Caco-2 (cell line): ENCODE results near the gene B3GNT9. TPM values are rescaled to one million over a fixed set of nuclear protein-coding genes. Genes with fewer than 3 reads are reported as not detected.
A peak's percentile ranks its signal among the peaks of the same experiment; 100 is the strongest.

Source experiments
- BruUV-seq: library from RNA; stranded (reverse); fragments of 400-500 nt; replicated peaks from 2 replicates; lab custom pipeline; 2021; lab: Mats Ljungman, UMichigan
- CTCF ChIA-PET: fragments of 300-600 bp; sonication (Branson Sonifier 250); formaldehyde crosslinking; loops from one replicate; lab custom pipeline; 2022; ENCODE audit warnings: antibody characterized with exemption; lab: Charles Lee
- POLR2A ChIA-PET: fragments of 300-600 bp; sonication (Branson Sonifier 250); formaldehyde crosslinking; loops from one replicate; lab custom pipeline; 2022; ENCODE audit warnings: antibody characterized with exemption; lab: Charles Lee
- DNase-seq, 2 experiments: peaks; one replicate each; pipeline versions ENCODE4 v3.0.0 to v3.0.0-alpha.2; 2020 to 2022
- H3K27me3 ChIP-seq: replicated peaks from 2 replicates; pipeline ENCODE4 v1.6.0; 2011; ENCODE audit warnings: low read length; ENCODE audit not compliant: control insufficient read depth, insufficient read depth
- H3K36me3 ChIP-seq: 2 replicates; pipeline ENCODE4 v1.5.1; 2011; ENCODE audit warnings: low read length; ENCODE audit not compliant: control insufficient read depth, insufficient read depth
- H3K4me1 ChIP-seq: fragments of 250-450 bp; sonication (Bioruptor Pico); 2 replicates; pipeline ENCODE4 v1.5.1; 2020; ENCODE audit warnings: mild to moderate bottlenecking
- H3K4me3 ChIP-seq: 2 replicates; pipeline ENCODE4 v1.5.1; 2011; ENCODE audit warnings: low read depth, mild to moderate bottlenecking, control low read depth, low read length
- H3K9me3 ChIP-seq: fragments of 250-450 bp; sonication (Bioruptor Pico); 2 replicates; pipeline ENCODE4 v1.5.1; 2020; ENCODE audit warnings: mild to moderate bottlenecking, moderate library complexity
- H3K27ac Mint-ChIP-seq: one replicate; pipeline ENCODE4 v1.8.0; 2022; ENCODE audit warnings: mixed read lengths; ENCODE audit not compliant: unreplicated experiment
- H3K27me3 Mint-ChIP-seq: one replicate; pipeline ENCODE4 v1.8.0; 2022; ENCODE audit warnings: mixed read lengths; ENCODE audit not compliant: insufficient read depth, unreplicated experiment
- H3K36me3 Mint-ChIP-seq: one replicate; pipeline ENCODE4 v1.8.0; 2022; ENCODE audit warnings: mild to moderate bottlenecking, mixed read lengths; ENCODE audit not compliant: insufficient read depth, unreplicated experiment
- H3K4me1 Mint-ChIP-seq: one replicate; pipeline ENCODE4 v1.8.0; 2022; ENCODE audit warnings: low read depth, mixed read lengths; ENCODE audit not compliant: unreplicated experiment
- H3K4me3 Mint-ChIP-seq: one replicate; pipeline ENCODE4 v1.8.0; 2022; ENCODE audit warnings: mild to moderate bottlenecking, moderate library complexity, mixed read lengths; ENCODE audit not compliant: unreplicated experiment
- H3K9me3 Mint-ChIP-seq: one replicate; pipeline ENCODE4 v1.8.0; 2022; ENCODE audit warnings: mixed read lengths; ENCODE audit not compliant: unreplicated experiment
- intact Hi-C: fragments of 100-400 bp; cut with micrococcal nuclease; formaldehyde crosslinking; loops from one replicate; pipeline ENCODE4 v1.10.0; 2022; ENCODE audit not compliant: unreplicated experiment
- total RNA-seq: library from RNA; stranded (reverse); gene quantifications from 2 replicates; pipeline ENCODE4 v1.2.3, GENCODE V29; 2022
- TF ChIP-seq, protein P1 (sequence below), 2 experiments: fragments of 200-600 bp in 1 of 2; IDR thresholded peaks; 1 replicate in 1 of 2; 2 replicates in 1 of 2; pipeline versions ENCODE4 v1.5.1 to v1.8.0; 2011 to 2022; ENCODE audit warnings: antibody characterized with exemption in 1 of 2, control low read depth in 1 of 2, inconsistent platforms in 1 of 2, low read depth in 1 of 2, low read length in 1 of 2, mild to moderate bottlenecking in 1 of 2, moderate library complexity in 1 of 2; ENCODE audit not compliant: insufficient read depth in 1 of 2, severe bottlenecking in 1 of 2, unreplicated experiment in 1 of 2

The B3GNT9 gene
- total RNA-seq, 1 experiment from 2014 or later, result 11.6 TPM

DNA sequence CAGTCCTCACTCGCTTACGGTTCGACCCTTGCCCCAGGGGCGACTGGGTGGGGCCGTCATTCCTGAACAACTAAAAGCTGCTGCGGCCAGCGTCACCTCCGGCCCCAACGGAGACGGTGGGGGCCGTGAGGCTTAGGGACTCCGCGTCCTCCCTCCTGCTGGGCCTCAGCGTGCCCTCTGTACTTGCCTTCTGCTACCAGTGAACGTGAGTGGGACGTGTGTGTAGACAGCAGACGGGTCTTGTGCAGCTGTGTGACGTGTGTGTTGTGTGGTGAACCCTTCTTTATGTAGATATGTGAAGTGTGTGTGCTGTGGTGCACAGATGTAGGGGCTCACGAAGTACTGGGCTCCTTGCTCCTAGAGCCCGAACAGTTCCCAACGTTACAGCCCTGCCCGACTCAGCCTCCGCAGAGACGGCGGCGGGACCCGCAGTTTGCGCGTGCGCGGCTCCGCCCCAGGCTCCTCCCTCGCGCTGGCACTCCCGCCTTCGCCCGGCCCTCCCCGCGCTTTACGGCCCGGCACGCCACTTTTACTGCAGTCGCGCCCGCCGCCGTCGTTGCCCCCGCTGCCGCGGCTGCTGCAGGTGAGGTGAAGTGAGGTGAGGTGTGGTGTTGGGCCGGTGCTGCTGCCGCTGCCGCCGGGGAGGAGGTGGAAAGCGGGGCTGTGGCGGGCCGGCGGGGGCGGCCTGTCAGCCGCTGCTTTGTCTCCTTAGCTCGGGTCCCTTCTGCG lies 41.2 kb downstream of the B3GNT9 start, which contains the start of gene PHAF1:
Gene PHAF1 (plus strand): TSS at position 535 of the 729 bp plus-strand sequence. CDS start 235 bp downstream, outside the sequence.
- POLR2A ChIA-PET, result no interaction called here
- no peaks in the 10 kb centered on the region for H3K9me3 Mint-ChIP-seq
- BruUV-seq, result no TSS peak

DNA sequence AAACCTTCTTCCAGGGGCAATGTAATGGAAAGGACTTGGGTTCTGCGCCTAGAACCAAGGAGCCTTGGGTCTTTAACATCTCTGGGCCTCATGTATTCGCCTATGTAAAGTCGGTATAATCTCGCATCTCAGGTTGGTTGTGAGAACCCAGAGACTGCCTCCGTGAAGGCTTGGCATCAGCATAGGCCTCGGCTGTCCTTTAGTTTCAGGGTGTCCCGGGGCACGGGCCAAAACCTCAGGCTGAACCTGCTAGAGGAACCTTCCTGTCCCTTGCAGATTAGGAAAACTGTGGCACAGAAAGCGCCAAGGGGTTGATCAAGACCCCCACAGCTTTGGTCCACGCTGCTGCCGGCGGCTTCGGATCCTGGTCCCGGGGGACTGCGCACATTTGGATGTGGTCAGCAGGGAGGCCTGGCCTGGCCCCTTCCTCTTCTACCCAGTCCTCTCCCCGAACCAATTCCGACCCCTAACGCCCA lies 41.8 kb downstream of the B3GNT9 start:
- H3K4me3 Mint-ChIP-seq, result peak overlapping the region; percentile 97
- no peaks in the 10 kb centered on the region for H3K9me3 Mint-ChIP-seq
- TF ChIP-seq, protein P1, sequence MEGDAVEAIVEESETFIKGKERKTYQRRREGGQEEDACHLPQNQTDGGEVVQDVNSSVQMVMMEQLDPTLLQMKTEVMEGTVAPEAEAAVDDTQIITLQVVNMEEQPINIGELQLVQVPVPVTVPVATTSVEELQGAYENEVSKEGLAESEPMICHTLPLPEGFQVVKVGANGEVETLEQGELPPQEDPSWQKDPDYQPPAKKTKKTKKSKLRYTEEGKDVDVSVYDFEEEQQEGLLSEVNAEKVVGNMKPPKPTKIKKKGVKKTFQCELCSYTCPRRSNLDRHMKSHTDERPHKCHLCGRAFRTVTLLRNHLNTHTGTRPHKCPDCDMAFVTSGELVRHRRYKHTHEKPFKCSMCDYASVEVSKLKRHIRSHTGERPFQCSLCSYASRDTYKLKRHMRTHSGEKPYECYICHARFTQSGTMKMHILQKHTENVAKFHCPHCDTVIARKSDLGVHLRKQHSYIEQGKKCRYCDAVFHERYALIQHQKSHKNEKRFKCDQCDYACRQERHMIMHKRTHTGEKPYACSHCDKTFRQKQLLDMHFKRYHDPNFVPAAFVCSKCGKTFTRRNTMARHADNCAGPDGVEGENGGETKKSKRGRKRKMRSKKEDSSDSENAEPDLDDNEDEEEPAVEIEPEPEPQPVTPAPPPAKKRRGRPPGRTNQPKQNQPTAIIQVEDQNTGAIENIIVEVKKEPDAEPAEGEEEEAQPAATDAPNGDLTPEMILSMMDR (IDR thresholded peaks at IDR 0.05; ENCODE audit: insufficient read depth in 1 of 2, low read depth in 1 of 2, low read length in 1 of 2, severe bottlenecking in 1 of 2, unreplicated experiment in 1 of 2), result no peak
- peaks cover 49% of the 10 kb centered on the region for H3K36me3 Mint-ChIP-seq
- Histone ChIP-seq H3K27me3 (no peaks in the 10 kb centered on the region), H3K36me3 (no peaks in the 10 kb centered on the region), H3K4me3 (peak overlapping the region; percentile 67), H3K9me3 (no peaks in the 10 kb centered on the region), H3K4me1 (peaks cover 37% of the 10 kb centered on the region)
- H3K4me1 Mint-ChIP-seq, result peaks cover 21% of the 10 kb centered on the region
- no peaks in the 10 kb centered on the region for H3K27me3 Mint-ChIP-seq
- TSS peak; percentile 93 for BruUV-seq
- intact Hi-C loops, result loop anchor here (2.0 kb wide), 3 partner anchors 42 to 132 kb away; partner anchors contain the start of gene B3GNT9
- POLR2A ChIA-PET, result no interaction called here
- CTCF ChIA-PET, result no interaction called here
- H3K27ac Mint-ChIP-seq, result peak overlapping the region; percentile 93
- DNase-seq, result no peak

More for the DNA sequence above, 41.2 kb downstream of the B3GNT9 start, which contains the start of gene PHAF1:
- peaks cover 46% of the 10 kb centered on the region for H3K36me3 Mint-ChIP-seq
- intact Hi-C loops, result loop anchor here (2.0 kb wide), 3 partner anchors 41 to 133 kb away; partner anchors contain the start of gene B3GNT9
- CTCF ChIA-PET, result interaction anchor here (0.5 to 0.9 kb wide), 4 partner anchors 16 to 92 kb away, joined by 3 to 5 read pairs (median 3); no protein-coding TSS in a partner anchor
- H3K4me1 Mint-ChIP-seq, result peaks cover 26% of the 10 kb centered on the region
- Histone ChIP-seq H3K27me3 (no peaks in the 10 kb centered on the region), H3K36me3 (no peaks in the 10 kb centered on the region), H3K4me1 (peaks cover 42% of the 10 kb centered on the region), H3K4me3 (peak within 1 kb of the TSS; percentile 67), H3K9me3 (no peaks in the 10 kb centered on the region)
- H3K4me3 Mint-ChIP-seq, result peak within 1 kb of the TSS; percentile 97
- H3K27me3 Mint-ChIP-seq, result no peaks in the 10 kb centered on the region
- peak within 1 kb of the TSS; percentile 93 for H3K27ac Mint-ChIP-seq
- DNase-seq, result peak; percentile 96 to 99
- TF ChIP-seq, protein P1 (IDR thresholded peaks at IDR 0.05; ENCODE audit: insufficient read depth in 1 of 2, low read depth in 1 of 2, low read length in 1 of 2, severe bottlenecking in 1 of 2, unreplicated experiment in 1 of 2), result no peak

DNA sequence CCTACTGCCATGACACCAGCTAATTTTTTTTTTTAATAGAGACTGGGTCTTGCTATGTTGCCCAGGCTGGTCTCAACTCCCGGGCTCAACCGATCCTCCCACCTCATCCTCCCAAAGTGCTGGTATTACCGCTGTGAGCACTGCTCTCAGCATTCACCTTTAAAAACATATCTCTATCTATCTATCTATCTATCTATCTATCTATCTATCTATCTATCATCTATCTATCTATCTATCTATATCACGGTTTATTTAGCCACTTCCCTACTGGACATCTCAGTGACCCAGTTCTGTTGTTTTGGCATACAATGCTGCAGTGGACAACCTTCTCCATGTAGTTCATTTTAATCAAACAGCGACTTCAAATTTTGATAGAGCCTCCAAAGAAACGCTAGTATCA lies 42.3 kb downstream of the B3GNT9 start:
- peaks cover 21% of the 10 kb centered on the region for H3K4me1 Mint-ChIP-seq
- no peak overlapping the region for H3K4me3 Mint-ChIP-seq
- H3K36me3 Mint-ChIP-seq, result peaks cover 53% of the 10 kb centered on the region

More for the DNA sequence above, 42.3 kb downstream of the B3GNT9 start:
- H3K27ac Mint-ChIP-seq, result peak overlapping the region; percentile 93
- Histone ChIP-seq H3K27me3 (no peaks in the 10 kb centered on the region), H3K4me3 (no peak overlapping the region), H3K36me3 (no peaks in the 10 kb centered on the region), H3K9me3 (no peaks in the 10 kb centered on the region), H3K4me1 (peaks cover 32% of the 10 kb centered on the region)
- no peaks in the 10 kb centered on the region for H3K9me3 Mint-ChIP-seq
- no peak for DNase-seq
- no TSS peak for BruUV-seq
- CTCF ChIA-PET, result interaction anchor here (0.6 to 0.9 kb wide), 3 partner anchors 67 to 138 kb away, joined by 3 to 6 read pairs (median 3); no protein-coding TSS in a partner anchor
- POLR2A ChIA-PET, result no interaction called here
- intact Hi-C loops, result loop anchor here (2.0 kb wide), 3 partner anchors 42 to 132 kb away; partner anchors contain the start of gene B3GNT9
- TF ChIP-seq, protein P1 (IDR thresholded peaks at IDR 0.05; ENCODE audit: insufficient read depth in 1 of 2, low read depth in 1 of 2, low read length in 1 of 2, severe bottlenecking in 1 of 2, unreplicated experiment in 1 of 2), result no peak
- no peaks in the 10 kb centered on the region for H3K27me3 Mint-ChIP-seq
